ENCODE results near the gene WDR31. TPM values are rescaled to one million over a fixed set of nuclear protein-coding genes. Genes with fewer than 3 reads are reported as not detected.
"Not testable (repeated sequence)": the region's sequence is repeated elsewhere in the genome, so short reads cannot be mapped to it uniquely, and the experiment has no call there.

WDR31 gene
- total RNA-seq, result 13.8 TPM
- long read RNA-seq, full-length matches to known transcripts, result 4 of 8 reads
- long read RNA-seq, partial matches to known transcripts, result 1 of 8 reads
- long read RNA-seq, other reads (novel, unspliced or antisense), result 3 of 8 reads

DNA sequence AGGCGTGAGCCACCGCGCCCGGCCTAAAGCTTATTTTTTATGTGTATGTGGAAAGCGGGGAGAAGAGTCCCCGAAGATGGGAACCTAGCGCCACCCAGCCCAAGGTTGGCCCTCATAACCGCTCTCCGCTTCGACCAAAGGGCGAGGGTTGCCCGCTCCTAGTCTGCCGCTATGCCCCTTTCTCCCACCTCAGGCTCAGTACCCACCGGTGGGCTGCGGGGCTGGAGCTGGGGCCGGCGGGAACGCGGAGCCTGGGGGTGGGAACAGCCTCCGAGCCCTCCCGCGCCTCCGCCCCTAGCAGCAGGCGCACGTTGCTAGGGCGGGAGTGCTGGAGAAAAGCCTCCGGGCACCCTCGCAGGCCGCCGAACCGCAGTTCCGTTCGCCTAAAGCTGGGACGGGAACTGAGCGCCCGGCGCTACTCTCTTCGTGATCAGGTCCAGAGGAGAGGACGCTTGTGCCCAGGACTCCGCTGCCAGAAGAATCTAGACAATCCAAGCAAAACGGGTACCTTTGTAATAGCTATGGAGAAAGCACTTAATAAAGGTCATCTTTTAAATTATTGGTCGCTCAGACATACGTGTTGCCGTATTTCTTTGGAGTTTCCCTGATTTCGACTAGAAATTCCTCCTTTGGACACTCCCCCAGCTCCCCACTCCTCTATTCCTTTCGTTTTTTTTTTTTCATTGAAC is at the start of gene WDR31:
TSS of gene WDR31 (minus strand) at position 265 of the 689 bp plus-strand sequence. CDS start 8,253 bp downstream, outside the sequence.
- ATAC-seq (ENCODE audit: poor library complexity) (peak; percentile 95), DNase-seq (peak; percentile 92)
- intact Hi-C loops (cut with DNase I), result no loop called here

DNA sequence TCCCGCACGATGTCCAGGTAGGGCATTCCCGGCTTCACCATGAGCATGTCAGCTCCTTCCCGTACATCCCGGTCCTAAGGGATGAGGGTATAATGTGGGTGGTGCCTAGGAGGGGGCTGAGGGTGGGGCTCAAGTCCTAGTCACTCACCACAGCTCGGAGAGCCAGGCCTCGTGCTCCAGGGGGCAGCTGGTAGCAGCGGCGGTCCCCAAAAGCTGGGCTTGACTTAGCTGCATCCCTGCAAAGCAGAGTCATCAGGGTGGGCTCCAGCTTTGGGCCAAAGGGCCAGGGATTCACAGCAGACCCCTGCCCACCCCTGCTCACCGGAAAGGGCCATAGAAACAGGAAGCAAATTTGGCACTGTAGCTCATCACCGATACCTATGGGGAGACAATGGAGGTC is 49.4 kb upstream of the WDR31 start:
- no peak for DNase-seq
- ATAC-seq (ENCODE audit: poor library complexity), result no peak
- intact Hi-C loops (cut with DNase I), result no loop called here

DNA sequence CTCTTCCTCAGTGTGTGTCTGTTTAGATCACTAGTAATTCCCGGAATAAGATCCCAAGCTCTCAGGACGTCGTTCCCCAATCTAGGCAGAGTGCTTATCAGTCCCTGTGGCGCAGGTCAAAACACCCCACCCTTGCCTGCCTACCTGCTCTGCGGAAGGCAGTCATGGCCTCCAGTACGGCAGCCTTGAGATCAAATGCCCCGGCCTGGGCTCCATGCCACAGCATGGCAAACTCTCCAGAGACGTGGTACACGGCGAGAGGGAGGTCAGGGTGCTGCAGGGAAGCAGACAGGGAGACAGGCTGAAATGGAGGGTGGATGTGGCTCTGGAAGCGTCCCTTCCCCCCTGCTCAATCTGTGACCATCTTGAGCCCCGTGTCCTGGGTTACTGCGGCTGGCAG is 48.8 kb upstream of the WDR31 start:
- peak; percentile 16 for ATAC-seq (ENCODE audit: poor library complexity)

DNA sequence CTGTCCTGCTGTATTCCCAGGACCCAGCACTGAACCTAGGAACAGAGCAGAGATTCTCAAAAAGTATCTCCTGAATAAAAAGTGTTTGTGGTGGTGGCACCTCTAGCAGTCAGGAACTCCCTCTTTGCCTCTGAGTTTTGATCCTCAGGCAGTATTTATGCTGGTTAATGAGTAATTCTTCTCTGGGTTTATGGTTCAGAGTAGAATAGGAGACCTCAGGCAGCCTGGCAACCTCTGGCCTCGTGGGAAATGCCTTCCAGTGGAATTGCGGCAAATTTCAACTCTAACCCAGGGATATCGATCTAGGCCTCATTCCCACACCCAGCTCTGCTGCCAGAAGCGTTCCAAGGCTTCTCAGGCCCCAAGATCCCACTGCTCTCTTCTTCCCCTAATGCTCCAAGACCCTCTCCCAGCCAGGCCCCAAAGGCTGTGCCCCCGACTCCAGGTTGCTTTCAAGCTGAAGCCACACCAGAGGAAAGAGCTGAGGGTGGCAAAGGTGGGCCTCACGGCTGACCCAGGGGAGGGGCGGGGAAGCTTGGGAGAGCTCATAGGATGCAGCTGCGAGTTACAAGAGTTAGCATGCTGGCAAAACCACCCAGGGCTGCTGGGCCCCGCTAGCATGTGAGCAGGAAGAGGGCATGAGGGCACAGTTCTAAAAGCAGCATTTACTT is 47.6 kb upstream of the WDR31 start:
- intact Hi-C loops (cut with DNase I), result no loop called here
- ATAC-seq (ENCODE audit: poor library complexity), result no peak
- DNase-seq, result no peak

More for the DNA sequence above, 48.8 kb upstream of the WDR31 start:
- intact Hi-C loops (cut with DNase I), result no loop called here
- DNase-seq, result no peak

DNA sequence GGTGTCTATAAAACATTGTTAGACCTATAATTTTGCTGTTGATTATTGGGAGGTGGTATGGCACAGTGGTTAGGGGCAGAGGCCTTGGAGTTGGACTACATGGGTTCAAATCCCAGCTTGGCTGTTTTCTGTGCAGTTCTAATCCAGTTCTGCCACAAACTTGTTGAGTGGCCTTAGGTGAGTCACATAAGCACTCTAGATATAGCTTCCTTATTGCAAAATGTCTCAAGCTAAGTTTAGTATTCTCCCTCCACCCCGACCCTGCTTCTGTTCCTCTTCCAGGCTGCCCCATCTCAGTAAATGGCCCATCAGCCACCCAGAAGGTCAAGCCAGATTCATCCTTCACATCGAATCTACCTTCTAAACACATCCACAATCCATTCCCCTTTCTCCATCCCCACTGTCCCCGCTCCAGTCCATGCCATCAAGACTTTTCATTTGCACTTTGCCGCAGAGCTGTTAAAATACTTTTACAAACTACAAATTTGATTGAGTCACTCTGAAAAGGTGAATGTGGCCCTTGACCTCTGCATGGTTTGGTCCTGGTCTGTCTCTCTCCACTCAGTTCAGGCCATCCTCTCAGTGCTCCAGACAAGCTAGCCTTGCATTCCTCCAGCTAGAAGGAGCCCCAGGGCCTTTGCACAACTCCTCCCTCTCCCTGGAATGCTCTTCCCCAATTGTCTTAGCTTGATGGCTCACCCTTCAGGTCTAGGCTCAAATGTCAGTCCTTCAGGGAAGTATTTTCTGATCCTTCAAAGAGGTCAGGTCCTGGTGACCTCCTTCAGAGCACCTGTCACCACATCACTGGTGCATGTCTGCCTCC is 46.7 kb upstream of the WDR31 start:
- intact Hi-C loops (cut with DNase I), result no loop called here
- ATAC-seq (ENCODE audit: poor library complexity) (no peak), DNase-seq (no peak)

DNA sequence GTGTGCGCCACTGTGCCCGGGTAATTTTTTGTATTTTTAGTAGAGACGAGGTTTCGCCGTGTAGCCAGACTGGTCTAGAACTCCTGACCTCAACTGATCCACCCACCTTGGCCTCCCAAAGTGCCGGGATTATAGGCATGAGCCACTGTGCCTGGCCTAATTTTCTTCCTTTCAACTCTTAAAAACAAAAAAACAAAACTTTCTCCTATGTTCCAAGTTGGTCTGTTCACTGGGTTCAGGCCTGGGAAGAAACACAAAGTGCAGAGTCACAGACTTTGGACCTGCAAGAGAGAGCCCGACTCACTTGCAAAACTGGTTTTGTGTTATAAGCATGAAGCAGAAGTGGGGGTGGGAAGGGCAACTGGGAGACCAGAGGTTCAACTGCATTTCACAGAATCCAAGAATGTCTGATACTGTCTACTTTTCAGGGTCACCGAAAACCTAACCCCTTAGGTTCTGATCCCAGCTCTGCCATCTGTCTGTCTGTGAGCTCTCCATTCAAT is 41.9 kb upstream of the WDR31 start:
- intact Hi-C loops (cut with DNase I), result no loop called here
- DNase-seq, result no peak

DNA sequence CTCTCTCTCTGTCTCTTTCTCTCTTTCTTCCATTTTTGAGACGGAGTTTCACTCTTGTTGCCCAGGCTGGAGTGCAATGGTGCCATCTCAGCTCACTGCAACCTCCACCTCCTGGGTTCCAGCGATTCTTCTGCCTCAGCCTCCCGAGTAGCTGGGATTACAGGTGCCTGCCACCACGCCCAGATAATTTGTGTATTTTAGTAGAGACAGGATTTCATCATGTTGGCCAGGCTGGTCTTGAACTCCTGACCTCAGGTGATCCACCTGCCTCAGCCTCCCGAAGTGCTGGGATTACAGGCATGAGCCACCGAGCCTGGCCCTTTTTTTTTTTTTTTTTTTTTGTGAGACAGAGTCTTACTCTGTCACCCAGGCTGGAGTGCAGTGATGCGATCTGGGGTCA is 41.4 kb upstream of the WDR31 start:
- ATAC-seq (ENCODE audit: poor library complexity); DNase-seq; intact Hi-C loops (cut with DNase I): not testable (repeated sequence)

More for the DNA sequence above, 41.9 kb upstream of the WDR31 start:
- no peak for ATAC-seq (ENCODE audit: poor library complexity)

DNA sequence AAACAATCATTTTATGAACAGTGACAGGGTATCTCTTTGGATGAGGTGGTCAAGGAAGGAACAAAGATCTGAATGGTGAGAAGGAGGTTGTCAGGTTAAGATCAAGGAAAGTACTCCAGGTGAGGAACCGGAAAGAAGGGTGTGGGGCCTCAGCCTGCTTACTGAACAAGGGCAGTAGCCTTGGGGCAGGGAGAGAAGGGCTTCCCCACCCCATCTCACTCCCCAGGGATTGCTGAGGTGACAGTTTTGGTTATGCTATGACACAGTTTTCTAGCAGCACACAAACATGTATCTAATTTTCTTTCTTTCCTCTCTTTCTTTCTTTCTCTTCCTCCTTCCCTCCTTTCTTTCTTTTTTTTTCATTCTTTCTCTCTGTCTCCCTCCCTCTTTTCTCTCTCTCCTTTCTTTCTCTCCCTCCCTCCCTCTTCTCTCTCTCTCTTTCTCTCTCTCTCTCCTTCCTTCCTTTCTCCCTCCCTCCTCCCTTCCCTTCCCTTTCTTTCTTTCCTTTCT is 40.8 kb upstream of the WDR31 start:
- intact Hi-C loops (cut with DNase I), result no loop called here
- ATAC-seq (ENCODE audit: poor library complexity), result no peak
- DNase-seq, result no peak

DNA sequence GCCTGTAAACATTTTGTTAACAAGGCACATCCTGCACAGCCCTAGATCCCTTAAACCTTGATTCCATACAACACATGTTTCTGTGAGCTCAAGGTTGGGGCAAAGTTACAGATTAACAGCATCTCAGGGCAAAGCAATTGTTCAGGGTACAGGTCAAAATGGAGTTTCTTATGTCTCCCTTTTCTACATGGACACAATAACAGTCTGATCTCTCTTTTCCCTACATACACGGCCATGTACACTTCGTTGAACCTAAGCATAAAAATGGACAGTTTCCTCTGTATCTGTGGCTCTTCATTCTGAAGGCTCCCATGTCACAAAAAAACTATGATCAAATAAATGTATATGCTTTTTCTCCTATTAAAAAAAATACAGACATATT is 39.7 kb upstream of the WDR31 start:
- ATAC-seq (ENCODE audit: poor library complexity); DNase-seq; intact Hi-C loops (cut with DNase I): not testable (repeated sequence)

DNA sequence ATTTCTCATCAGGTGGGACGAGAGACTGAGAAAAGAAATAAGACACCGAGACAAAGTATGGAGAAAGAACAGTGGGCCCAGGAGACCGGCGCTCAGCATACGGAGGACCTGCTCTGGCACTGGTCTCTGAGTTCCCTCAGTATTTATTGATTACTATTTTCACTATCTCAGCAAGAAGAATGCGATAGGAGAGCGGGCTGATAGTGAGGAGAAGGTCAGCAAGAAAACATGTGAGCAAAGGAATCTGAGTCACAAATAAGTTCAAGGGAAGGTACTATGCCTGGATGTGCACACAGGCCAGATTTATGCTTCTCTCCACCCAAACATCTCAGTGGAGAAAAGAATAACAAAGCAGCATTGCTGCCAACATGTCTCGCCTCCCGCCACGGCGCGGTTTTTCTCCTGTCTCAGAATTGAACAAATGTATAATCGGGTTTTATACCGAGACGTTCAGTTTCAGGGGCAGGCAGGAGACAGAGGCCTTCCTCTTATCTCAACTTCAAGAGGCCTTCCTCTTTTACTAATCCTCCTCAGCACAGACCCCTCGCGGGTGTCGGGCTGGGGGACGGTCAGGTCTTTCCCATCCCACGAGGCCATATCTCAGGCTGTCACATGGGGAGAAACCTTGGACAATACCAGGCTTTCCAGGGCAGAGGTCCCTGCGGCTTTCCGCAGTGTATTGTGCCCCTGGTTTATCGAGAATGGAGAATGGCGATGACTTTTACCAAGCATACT is 39.2 kb upstream of the WDR31 start:
- intact Hi-C loops (cut with DNase I); DNase-seq; ATAC-seq (ENCODE audit: poor library complexity): not testable (repeated sequence)

DNA sequence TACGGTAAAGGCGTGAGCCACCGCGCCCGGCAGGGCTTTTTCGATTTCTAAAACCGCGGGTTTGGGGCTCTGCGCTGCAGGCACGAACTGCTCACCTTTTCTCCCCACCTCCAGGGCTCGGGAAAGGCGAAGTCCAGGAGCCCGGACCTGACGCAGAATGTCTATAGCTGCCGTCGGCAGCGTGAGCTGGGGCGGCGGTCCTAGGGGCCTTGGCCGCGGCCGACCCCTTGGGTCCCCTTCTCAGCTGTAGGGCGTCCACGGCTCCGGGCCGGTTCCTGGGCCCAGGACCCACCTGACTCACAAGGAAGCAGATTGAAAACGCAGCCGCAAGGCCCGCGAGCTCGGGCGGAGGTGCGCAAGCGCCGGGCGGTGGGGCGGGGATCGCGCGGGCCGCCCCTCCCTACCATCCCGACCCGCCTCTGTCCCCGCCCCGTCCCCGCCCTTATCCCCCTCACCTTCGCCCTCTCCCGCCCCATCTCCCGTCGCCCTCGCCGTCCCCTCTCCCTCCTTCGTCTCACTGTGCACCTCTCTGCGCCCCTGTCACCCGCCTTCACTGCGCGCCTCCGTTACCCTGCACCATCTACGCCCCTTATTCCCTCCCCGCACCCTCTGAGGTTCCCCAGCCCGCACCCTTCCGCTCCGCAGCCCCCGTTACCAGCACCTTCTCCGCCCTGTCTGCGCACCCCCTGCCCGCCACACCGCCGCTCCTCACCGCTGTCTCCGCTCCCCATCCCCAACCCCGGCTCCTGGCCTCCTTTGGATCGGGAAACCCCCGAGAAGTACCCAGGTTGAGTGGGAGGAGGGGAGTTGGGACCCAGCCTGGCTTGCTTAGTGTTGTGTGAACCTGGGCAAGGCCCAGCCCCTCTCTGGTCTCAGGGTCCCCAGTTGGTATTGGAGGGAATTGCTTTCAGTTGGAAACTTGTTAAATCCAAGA is 36.8 kb upstream of the WDR31 start, which contains the start of gene HDHD3:
TSS of gene HDHD3 (minus strand) at position 353 of the 934 bp plus-strand sequence. CDS start 2,632 bp downstream, outside the sequence.
- peak; percentile 90 for ATAC-seq (ENCODE audit: poor library complexity)
- DNase-seq, result peak; percentile 67
- intact Hi-C loops (cut with DNase I), result no loop called here

DNA sequence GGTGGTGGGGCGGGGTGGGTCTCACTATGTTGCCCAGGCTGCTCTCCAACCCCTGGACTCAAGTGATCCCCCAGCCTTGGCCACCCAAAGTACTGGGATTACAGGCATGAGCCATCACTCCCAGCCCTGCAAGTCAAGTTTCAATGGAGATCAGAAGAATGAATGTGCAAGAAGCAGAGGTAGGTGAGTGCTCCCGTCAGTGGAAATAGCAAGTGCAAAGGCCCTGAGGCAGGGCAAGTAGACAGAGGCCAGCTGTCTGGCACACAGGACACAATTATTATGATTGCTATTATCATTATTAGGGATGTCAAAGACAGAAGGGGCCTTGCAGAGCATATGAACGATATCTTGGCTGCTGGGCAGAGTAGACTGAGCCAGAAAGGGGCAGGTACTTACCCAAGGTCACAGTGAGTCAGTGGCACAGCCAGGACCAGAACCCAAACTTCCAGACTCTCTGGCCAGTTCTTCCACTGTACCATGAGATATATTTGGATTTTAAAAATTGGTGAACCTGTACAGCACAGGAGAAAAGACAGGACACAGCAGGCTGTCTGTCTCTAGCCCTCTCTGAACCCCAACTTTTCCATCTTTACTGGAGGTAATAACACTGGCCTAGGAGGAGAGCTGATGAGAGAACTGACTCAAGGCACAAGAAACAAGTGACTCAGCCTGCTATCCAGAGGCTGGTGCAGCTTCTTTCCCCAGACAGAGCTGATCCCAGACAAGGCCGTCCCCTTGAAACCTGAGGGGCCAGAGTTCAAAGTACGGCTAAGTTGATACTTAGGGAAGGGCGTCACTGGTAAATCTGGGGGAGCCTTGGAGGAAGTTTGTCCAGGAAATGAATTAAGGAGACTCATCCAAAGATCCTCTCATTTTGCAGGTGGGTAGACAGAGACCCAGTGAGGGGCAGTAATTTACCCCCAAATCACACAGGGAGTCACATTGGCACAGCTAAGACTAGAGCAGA is 35.3 kb upstream of the WDR31 start:
- intact Hi-C loops (cut with DNase I), result no loop called here
- ATAC-seq (ENCODE audit: poor library complexity) (no peak), DNase-seq (no peak)

DNA sequence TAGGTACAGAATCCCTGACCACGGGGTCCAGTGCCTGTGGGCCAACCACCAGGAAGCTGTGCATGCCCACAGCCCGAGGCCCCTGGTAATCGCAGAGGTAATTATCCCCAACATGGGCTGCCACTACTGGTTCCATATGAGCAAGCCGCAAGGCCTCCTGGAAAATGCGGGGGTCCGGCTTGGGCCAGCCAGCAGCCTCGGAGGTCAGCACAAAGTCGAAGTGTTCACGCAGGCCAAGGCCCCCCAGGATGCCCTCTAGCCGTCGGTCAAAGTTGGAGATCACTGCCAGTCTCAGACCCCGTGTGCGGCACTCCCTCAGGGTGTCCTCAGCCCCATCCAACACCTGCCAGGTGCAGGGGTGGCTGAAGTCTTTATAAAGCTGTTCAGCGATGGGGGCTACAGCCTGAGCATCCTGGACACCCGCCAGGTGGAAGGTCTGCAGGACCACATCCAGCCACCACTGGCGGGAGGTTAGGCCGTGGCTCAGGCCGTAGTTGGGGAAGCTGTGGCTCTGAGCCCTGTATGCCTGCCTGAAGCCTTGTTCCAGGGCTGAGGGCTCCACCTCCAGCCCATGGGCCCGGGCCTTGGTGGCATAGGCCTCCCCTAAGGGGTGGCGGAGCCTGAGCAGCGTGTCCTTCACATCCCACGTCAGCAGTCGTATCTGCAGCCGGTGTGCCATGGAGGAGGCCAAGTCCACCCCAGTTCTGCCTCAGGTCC is 33.8 kb upstream of the WDR31 start:
- DNase-seq (no peak), ATAC-seq (ENCODE audit: poor library complexity) (no peak)
- intact Hi-C loops (cut with DNase I), result no loop called here

DNA sequence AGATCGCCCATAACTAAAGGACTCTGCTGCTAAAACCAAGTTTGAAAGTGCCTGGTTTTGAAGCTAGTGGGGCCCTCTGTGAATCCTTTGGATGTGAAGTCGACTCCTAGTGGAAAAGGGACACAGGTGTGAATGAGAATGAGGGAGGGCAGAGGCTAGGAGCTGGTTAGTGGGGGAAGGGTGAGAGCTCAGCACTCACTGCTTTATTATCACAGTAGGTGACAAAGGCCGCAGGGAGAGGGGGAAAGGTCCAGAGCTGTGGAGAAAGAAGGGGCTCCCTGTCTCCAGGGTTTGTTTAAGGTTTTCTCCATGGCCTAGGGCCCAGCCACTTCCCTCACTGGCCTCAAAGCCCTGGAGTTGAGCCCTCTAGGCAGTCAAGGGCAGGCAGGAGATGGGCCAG is 33.2 kb upstream of the WDR31 start:
- intact Hi-C loops (cut with DNase I), result no loop called here
- ATAC-seq (ENCODE audit: poor library complexity), result no peak
- no peak for DNase-seq

DNA sequence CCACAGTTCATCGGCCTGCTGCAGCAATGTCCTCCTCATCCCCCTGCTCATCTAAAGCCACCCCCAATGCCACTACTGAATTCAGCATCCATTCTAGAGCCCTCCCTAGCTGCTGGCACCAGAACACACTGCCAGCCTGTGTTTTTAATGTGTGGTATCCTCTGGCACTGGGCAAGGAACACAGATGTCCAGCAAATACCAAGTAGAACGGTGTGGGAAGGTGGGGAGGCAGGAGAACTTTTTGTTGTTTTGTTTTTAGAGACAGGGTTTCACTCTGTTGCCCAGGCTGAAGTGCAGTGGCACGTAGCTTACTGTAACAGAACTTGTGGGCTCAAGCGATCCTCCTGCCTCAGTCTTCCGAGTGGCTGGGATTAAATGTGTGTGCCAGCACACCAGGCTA is 32.0 kb upstream of the WDR31 start:
- ATAC-seq (ENCODE audit: poor library complexity), result no peak
- DNase-seq, result no peak
- intact Hi-C loops (cut with DNase I), result no loop called here
